ENCODE data around the gene COQ4.

COQ4 gene

GRCh38 chr9:128285033-128285784 is 37.4 kb upstream of the COQ4 start:
- no peak overlapping the region for H3K27ac ChIP-seq (ENCODE audit: low read length)
- H3K36me3 ChIP-seq (ENCODE audit: control insufficient read depth, insufficient read depth, low read length), result peaks cover 2% of the 10 kb centered on the region; the same call in 1 of the 2 replicates
- no CpG with 5 or more reads among the region's 12 CpGs for WGBS (ENCODE audit: insufficient coverage, insufficient read length)
- no peak for DNase-seq (ENCODE audit: low read depth, low spot score)
- H3K4me3 ChIP-seq (ENCODE audit: low read length), result no peak overlapping the region
- no peaks in the 10 kb centered on the region for H3K4me1 ChIP-seq (ENCODE audit: control insufficient read depth, insufficient read depth, low read length)
- H3K9me3 ChIP-seq (ENCODE audit: control insufficient read depth, insufficient read depth, low read length), result no peaks in the 10 kb centered on the region
- no peaks in the 10 kb centered on the region for H3K27me3 ChIP-seq (ENCODE audit: control insufficient read depth, insufficient read depth, low read length)

DNA sequence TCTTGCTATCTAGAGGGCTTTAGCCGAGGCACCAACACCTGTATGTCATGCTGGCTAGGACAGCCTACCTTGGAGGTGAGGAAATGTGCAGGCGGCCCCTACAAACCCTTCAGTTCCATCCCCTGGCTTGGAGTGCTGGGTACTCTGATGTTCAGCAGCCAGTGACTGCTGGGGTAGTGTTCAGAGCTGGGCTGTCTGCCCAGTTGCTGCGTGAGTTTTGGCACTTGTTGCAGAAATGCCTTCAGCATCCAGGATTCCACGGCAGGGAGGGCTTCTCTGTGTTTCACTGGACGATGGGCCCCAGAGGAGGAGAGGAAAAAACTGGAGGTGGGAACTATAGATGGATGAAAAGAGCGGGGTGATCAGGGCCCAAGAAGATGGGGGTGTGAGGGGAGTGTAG is 36.2 kb upstream of the COQ4 start:
- Histone ChIP-seq H3K4me3 (ENCODE audit: low read length) (no peak overlapping the region), H3K4me1 (ENCODE audit: control insufficient read depth, insufficient read depth, low read length) (no peaks in the 10 kb centered on the region), H3K27ac (ENCODE audit: low read length) (no peak overlapping the region), H3K9me3 (ENCODE audit: control insufficient read depth, insufficient read depth, low read length) (no peaks in the 10 kb centered on the region), H3K27me3 (ENCODE audit: control insufficient read depth, insufficient read depth, low read length) (no peaks in the 10 kb centered on the region), H3K36me3 (ENCODE audit: control insufficient read depth, insufficient read depth, low read length) (peaks cover 2% of the 10 kb centered on the region; the same call in 1 of the 2 replicates)
- WGBS (ENCODE audit: insufficient coverage, insufficient read length), result no CpG with 5 or more reads among the region's 6 CpGs
- DNase-seq (ENCODE audit: low read depth, low spot score), result no peak

- no peak overlapping the region for H3K4me3 ChIP-seq (ENCODE audit: low read length)
- H3K9me3 ChIP-seq (ENCODE audit: control insufficient read depth, insufficient read depth, low read length), result no peaks in the 10 kb centered on the region
- no CpG with 5 or more reads among the region's 11 CpGs for WGBS (ENCODE audit: insufficient coverage, insufficient read length)
- DNase-seq (ENCODE audit: low read depth, low spot score), result no peak
- peaks cover 2% of the 10 kb centered on the region; the same call in 1 of the 2 replicates for H3K36me3 ChIP-seq (ENCODE audit: control insufficient read depth, insufficient read depth, low read length)
- H3K27ac ChIP-seq (ENCODE audit: low read length), result no peak overlapping the region
- no peaks in the 10 kb centered on the region for H3K27me3 ChIP-seq (ENCODE audit: control insufficient read depth, insufficient read depth, low read length)
- H3K4me1 ChIP-seq (ENCODE audit: control insufficient read depth, insufficient read depth, low read length), result no peaks in the 10 kb centered on the region
Measured at GRCh38 chr9:128288273-128289004, 34.2 kb upstream of the COQ4 start.

GRCh38 chr9:128292009-128292408 is 30.6 kb upstream of the COQ4 start:
- no peak for DNase-seq (ENCODE audit: low read depth, low spot score)
- Histone ChIP-seq H3K36me3 (ENCODE audit: control insufficient read depth, insufficient read depth, low read length) (0 out of 2 replicates have a peak, but pooled peaks cover 2% of the 10 kb centered on the region), H3K4me1 (ENCODE audit: control insufficient read depth, insufficient read depth, low read length) (no peaks in the 10 kb centered on the region), H3K27ac (ENCODE audit: low read length) (no peak overlapping the region), H3K9me3 (ENCODE audit: control insufficient read depth, insufficient read depth, low read length) (no peaks in the 10 kb centered on the region), H3K4me3 (ENCODE audit: low read length) (no peak overlapping the region), H3K27me3 (ENCODE audit: control insufficient read depth, insufficient read depth, low read length) (no peaks in the 10 kb centered on the region)
- WGBS (ENCODE audit: insufficient coverage, insufficient read length), result no CpG with 5 or more reads among the region's 3 CpGs

GRCh38 chr9:128293091-128293490 is 29.5 kb upstream of the COQ4 start:
- H3K36me3 ChIP-seq (ENCODE audit: control insufficient read depth, insufficient read depth, low read length), result 0 out of 2 replicates have a peak, but pooled peaks cover 2% of the 10 kb centered on the region
- no peak overlapping the region for H3K27ac ChIP-seq (ENCODE audit: low read length)
- no CpG with 5 or more reads among the region's 4 CpGs for WGBS (ENCODE audit: insufficient coverage, insufficient read length)
- no peak for DNase-seq (ENCODE audit: low read depth, low spot score)
- H3K27me3 ChIP-seq (ENCODE audit: control insufficient read depth, insufficient read depth, low read length), result no peaks in the 10 kb centered on the region
- no peaks in the 10 kb centered on the region for H3K4me1 ChIP-seq (ENCODE audit: control insufficient read depth, insufficient read depth, low read length)
- H3K4me3 ChIP-seq (ENCODE audit: low read length), result no peak overlapping the region
- H3K9me3 ChIP-seq (ENCODE audit: control insufficient read depth, insufficient read depth, low read length), result no peaks in the 10 kb centered on the region

DNA sequence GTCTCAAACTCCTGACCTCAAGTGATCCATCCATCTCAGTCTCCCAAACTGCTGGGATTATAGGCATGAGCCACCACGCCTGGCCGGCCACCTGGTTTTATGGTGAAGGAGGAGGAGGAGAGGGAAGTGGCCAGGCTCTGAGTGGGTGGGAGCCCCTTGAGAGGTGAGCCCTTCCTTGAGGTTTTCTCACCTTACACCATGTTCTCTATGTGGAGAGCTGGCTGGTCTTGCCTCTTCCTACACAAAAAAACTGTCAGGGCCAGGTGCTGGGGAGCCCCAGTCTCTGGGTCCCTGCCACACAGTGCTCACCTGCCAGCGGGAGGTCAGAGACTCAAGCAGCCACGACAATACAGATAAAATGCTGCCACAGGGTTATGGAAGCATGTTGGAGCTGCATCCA is 28.5 kb upstream of the COQ4 start:
- no peak for DNase-seq (ENCODE audit: low read depth, low spot score)
- no peaks in the 10 kb centered on the region for H3K27me3 ChIP-seq (ENCODE audit: control insufficient read depth, insufficient read depth, low read length)
- no peak overlapping the region for H3K27ac ChIP-seq (ENCODE audit: low read length)
- no peaks in the 10 kb centered on the region for H3K4me1 ChIP-seq (ENCODE audit: control insufficient read depth, insufficient read depth, low read length)
- no peaks in the 10 kb centered on the region for H3K36me3 ChIP-seq (ENCODE audit: control insufficient read depth, insufficient read depth, low read length)
- no peak overlapping the region for H3K4me3 ChIP-seq (ENCODE audit: low read length)
- WGBS (ENCODE audit: insufficient coverage, insufficient read length), result no CpG with 5 or more reads among the region's 4 CpGs
- H3K9me3 ChIP-seq (ENCODE audit: control insufficient read depth, insufficient read depth, low read length), result no peaks in the 10 kb centered on the region

GRCh38 chr9:128296340-128297220 is 26.1 kb upstream of the COQ4 start:
- no CpG with 5 or more reads among the region's 16 CpGs for WGBS (ENCODE audit: insufficient coverage, insufficient read length)
- Histone ChIP-seq H3K9me3 (ENCODE audit: control insufficient read depth, insufficient read depth, low read length) (no peaks in the 10 kb centered on the region), H3K4me1 (ENCODE audit: control insufficient read depth, insufficient read depth, low read length) (no peaks in the 10 kb centered on the region), H3K36me3 (ENCODE audit: control insufficient read depth, insufficient read depth, low read length) (no peaks in the 10 kb centered on the region), H3K4me3 (ENCODE audit: low read length) (no peak overlapping the region), H3K27me3 (ENCODE audit: control insufficient read depth, insufficient read depth, low read length) (no peaks in the 10 kb centered on the region), H3K27ac (ENCODE audit: low read length) (no peak overlapping the region)
- DNase-seq (ENCODE audit: low read depth, low spot score), result no peak

- H3K27me3 ChIP-seq (ENCODE audit: control insufficient read depth, insufficient read depth, low read length), result no peaks in the 10 kb centered on the region
- no peaks in the 10 kb centered on the region for H3K4me1 ChIP-seq (ENCODE audit: control insufficient read depth, insufficient read depth, low read length)
- DNase-seq (ENCODE audit: low read depth, low spot score), result no peak
- WGBS (ENCODE audit: insufficient coverage, insufficient read length), result no CpG with 5 or more reads among the region's 2 CpGs
- no peak overlapping the region for H3K27ac ChIP-seq (ENCODE audit: low read length)
- no peaks in the 10 kb centered on the region for H3K36me3 ChIP-seq (ENCODE audit: control insufficient read depth, insufficient read depth, low read length)
- no peaks in the 10 kb centered on the region for H3K9me3 ChIP-seq (ENCODE audit: control insufficient read depth, insufficient read depth, low read length)
- H3K4me3 ChIP-seq (ENCODE audit: low read length), result no peak overlapping the region
Measured at GRCh38 chr9:128297221-128297773, 25.3 kb upstream of the COQ4 start.

- Histone ChIP-seq H3K27me3 (ENCODE audit: control insufficient read depth, insufficient read depth, low read length) (no peaks in the 10 kb centered on the region), H3K36me3 (ENCODE audit: control insufficient read depth, insufficient read depth, low read length) (no peaks in the 10 kb centered on the region), H3K27ac (ENCODE audit: low read length) (no peak overlapping the region), H3K4me3 (ENCODE audit: low read length) (no peak overlapping the region), H3K9me3 (ENCODE audit: control insufficient read depth, insufficient read depth, low read length) (no peaks in the 10 kb centered on the region), H3K4me1 (ENCODE audit: control insufficient read depth, insufficient read depth, low read length) (no peaks in the 10 kb centered on the region)
- no peak for DNase-seq (ENCODE audit: low read depth, low spot score)
- WGBS (ENCODE audit: insufficient coverage, insufficient read length), result no CpG with 5 or more reads among the region's 20 CpGs
Measured at GRCh38 chr9:128298535-128299482, 23.8 kb upstream of the COQ4 start.
